Stimulated activated CD8-positive, alpha-beta memory T cell treated with anti-CD3 and anti-CD28 coated beads, Interleukin-4, amount 100 ng/mL, for 1 hour (primary cell): ENCODE measurements around the gene NAGS.
"Not testable (repeated sequence)": the region's sequence is repeated elsewhere in the genome, so short reads cannot be mapped to it uniquely, and the experiment has no call there.

Experiments used
- DNase-seq, 2 donors: peaks; one replicate each; pipeline ENCODE4 v3.0.0-alpha.2; 2020; ENCODE audit warnings: low read depth in 2 of 2, low spot score in 1 of 2

NAGS gene

GRCh38 chr17:44038604-44039011, 34.2 kb downstream of the NAGS start:
- no peak for DNase-seq

GRCh38 chr17:44039829-44040635, 35.6 kb downstream of the NAGS start:
- DNase-seq: no peak

- no peak for DNase-seq
Observed at GRCh38 chr17:44043272-44043696, 38.9 kb downstream of the NAGS start.

- no peak for DNase-seq
Observed at GRCh38 chr17:44044071-44044470, 39.6 kb downstream of the NAGS start.

GRCh38 chr17:44045486-44045885, 41.1 kb downstream of the NAGS start:
- no peak for DNase-seq

GRCh38 chr17:44046893-44047292, 42.5 kb downstream of the NAGS start:
- not testable (repeated sequence) for DNase-seq

GRCh38 chr17:44049294-44050060, 45.1 kb downstream of the NAGS start:
- no peak for DNase-seq

- no peak for DNase-seq
Observed at GRCh38 chr17:44053125-44053872, 48.9 kb downstream of the NAGS start.
